IMR-90 (cell line): ENCODE data around the gene NOD2. TPM values are rescaled to one million over a fixed set of nuclear protein-coding genes. Genes with fewer than 3 reads are reported as not detected.

ENCODE experiments used
- ATAC-seq: fragments of 200-7000 bp; cut with Tn5 transposase; 2 replicates; pipeline ENCODE4 v1.9.1; 2020; ENCODE audit warnings: low read depth, mild to moderate bottlenecking, moderate library complexity
- BruUV-seq: library from RNA; stranded (reverse); fragments of 400-500 nt; replicated peaks from 2 replicates; lab custom pipeline; 2021; lab: Mats Ljungman, UMichigan
- CTCF ChIA-PET: fragments of 300-600 bp; formaldehyde crosslinking; extraction: SDS; loops from one replicate; lab custom pipeline; 2021; ENCODE audit warnings: antibody characterized with exemption; lab: Yijun Ruan, JAX
- POLR2A ChIA-PET: fragments of 300-600 bp; sonication (Branson Sonifier 250); formaldehyde crosslinking; loops from one replicate; lab custom pipeline; 2022; ENCODE audit warnings: antibody characterized with exemption; ENCODE audit not compliant: unreplicated experiment; lab: Charles Lee
- DNase-seq: peaks from one replicate; pipeline ENCODE4 v3.0.0; 2013
- H2AFZ ChIP-seq: replicated peaks from 2 replicates; pipeline ENCODE3; 2013; ENCODE audit warnings: low read length, mild to moderate bottlenecking; ENCODE audit not compliant: poor library complexity
- H2AK5ac ChIP-seq: 2 replicates; pipeline ENCODE4 v1.6.1; 2013; ENCODE audit warnings: low read depth, low read length, inconsistent platforms
- H2AK9ac ChIP-seq: replicated peaks from 2 replicates; pipeline ENCODE3; 2013; ENCODE audit warnings: mild to moderate bottlenecking, low read depth, low read length, moderate library complexity; ENCODE audit not compliant: poor library complexity
- H2BK120ac ChIP-seq: 2 replicates; pipeline ENCODE4 v1.6.1; 2013; ENCODE audit warnings: low read depth, low read length, inconsistent platforms
- H2BK15ac ChIP-seq: 3 replicates; pipeline ENCODE4 v1.6.1; 2013; ENCODE audit warnings: low read depth, low read length, inconsistent platforms
- H2BK20ac ChIP-seq: 2 replicates; pipeline ENCODE4 v1.6.1; 2013; ENCODE audit warnings: low read depth, mild to moderate bottlenecking, inconsistent platforms, low read length, moderate library complexity
- H2BK5ac ChIP-seq: 2 replicates; pipeline ENCODE4 v1.6.1; 2013; ENCODE audit warnings: mild to moderate bottlenecking, low read depth, low read length, inconsistent platforms; ENCODE audit not compliant: poor library complexity, severe bottlenecking
- H3K14ac ChIP-seq: replicated peaks from 2 replicates; pipeline ENCODE4 v1.6.1; 2013; ENCODE audit warnings: low read depth, low read length, inconsistent platforms
- H3K18ac ChIP-seq: 2 replicates; pipeline ENCODE4 v1.6.1; 2013; ENCODE audit warnings: low read depth, low read length, control low read depth
- H3K23ac ChIP-seq: 2 replicates; pipeline ENCODE4 v1.6.1; 2013; ENCODE audit warnings: low read depth, low read length, inconsistent platforms
- H3K27ac ChIP-seq: 2 replicates; pipeline ENCODE4 v1.5.1; 2013; ENCODE audit warnings: mild to moderate bottlenecking, control low read depth, low read length; ENCODE audit not compliant: insufficient read depth
- H3K27me3 ChIP-seq: 2 replicates; pipeline ENCODE4 v1.6.1; 2013; ENCODE audit warnings: low read length; ENCODE audit not compliant: control insufficient read depth, insufficient read depth
- H3K36me3 ChIP-seq: 2 replicates; pipeline ENCODE4 v1.6.1; 2013; ENCODE audit warnings: low read length, mixed read lengths; ENCODE audit not compliant: control insufficient read depth, insufficient read depth
- H3K4ac ChIP-seq: 2 replicates; pipeline ENCODE4 v1.6.1; 2013; ENCODE audit warnings: low read depth, low read length, inconsistent platforms
- H3K4me1 ChIP-seq: 2 replicates; pipeline ENCODE4 v1.6.1; 2013; ENCODE audit warnings: low read length, mixed read lengths; ENCODE audit not compliant: control insufficient read depth, insufficient read depth
- H3K4me2 ChIP-seq: 2 replicates; pipeline ENCODE4 v1.6.1; 2013; ENCODE audit warnings: low read depth, mild to moderate bottlenecking, control low read depth, low read length, moderate library complexity
- H3K4me3 ChIP-seq: 2 replicates; pipeline ENCODE4 v1.5.1; 2013; ENCODE audit warnings: low read depth, mild to moderate bottlenecking, control low read depth, low read length, moderate library complexity; ENCODE audit not compliant: insufficient read depth
- H3K56ac ChIP-seq: 2 replicates; pipeline ENCODE4 v1.6.1; 2013; ENCODE audit warnings: low read length, inconsistent platforms; ENCODE audit not compliant: insufficient read depth; ENCODE audit errors: extremely low read depth
- H3K79me1 ChIP-seq, 2 experiments: 2 replicates each; pipeline ENCODE4 v1.6.1; 2013; ENCODE audit warnings: low read length in 2 of 2, inconsistent platforms in 1 of 2, low read depth in 1 of 2
- H3K9ac ChIP-seq: 2 replicates; pipeline ENCODE4 v1.6.1; 2013; ENCODE audit warnings: low read depth, low read length, control low read depth
- H3K9me1 ChIP-seq: 2 replicates; pipeline ENCODE4 v1.6.1; 2013; ENCODE audit warnings: low read length, inconsistent platforms; ENCODE audit not compliant: insufficient read depth
- H3K9me3 ChIP-seq: 2 replicates; pipeline ENCODE4 v1.6.1; 2013; ENCODE audit warnings: low read length; ENCODE audit not compliant: control insufficient read depth, insufficient read depth
- H4K20me1 ChIP-seq: 2 replicates; pipeline ENCODE4 v1.6.1; 2013; ENCODE audit warnings: low read length, inconsistent platforms; ENCODE audit not compliant: insufficient read depth
- H4K5ac ChIP-seq: 2 replicates; pipeline ENCODE4 v1.6.1; 2013; ENCODE audit warnings: mild to moderate bottlenecking, low read depth, low read length, control low read depth
- H4K8ac ChIP-seq, 2 experiments: 2 replicates each; pipeline ENCODE4 v1.6.1; 2013; ENCODE audit warnings: low read depth in 2 of 2, low read length in 2 of 2, control low read depth in 1 of 2, inconsistent platforms in 1 of 2
- H4K91ac ChIP-seq: 2 replicates; pipeline ENCODE4 v1.6.1; 2013; ENCODE audit warnings: low read depth, low read length, inconsistent platforms; ENCODE audit not compliant: insufficient read depth
- MXI1 ChIP-seq: IDR thresholded peaks from 2 replicates; pipeline ENCODE4 v1.6.1; 2012; ENCODE audit warnings: low read depth, mild to moderate bottlenecking, low read length, moderate library complexity, borderline replicate concordance
- NFE2L2 ChIP-seq: fragments of 150-350 bp; IDR thresholded peaks from 2 replicates; pipeline ENCODE4 v1.6.1; 2016; ENCODE audit warnings: low read depth, mild to moderate bottlenecking, low read length
- POLR2A ChIP-seq: IDR thresholded peaks from 2 replicates; pipeline ENCODE4 v1.6.1; 2012; ENCODE audit warnings: mild to moderate bottlenecking, low read depth, low read length
- WGBS, 2 experiments: methylation state at CpG; one replicate each; pipeline versions ENCODE4 v1.1.5 to v1.1.7; 2013; ENCODE audit warnings: missing lambda C conversion rate in 2 of 2; ENCODE audit not compliant: insufficient read length in 1 of 2; ENCODE audit errors: extremely low coverage in 2 of 2; 5-methylcytosine and 5-hydroxymethylcytosine counted together
- dilution Hi-C: fragments of 300-500 bp; cut with HindIII; formaldehyde crosslinking; loops from one replicate; pipeline ENCODE4 v1.14.3; 2018; ENCODE audit warnings: low sequenced_read_pairs; ENCODE audit not compliant: unreplicated experiment
- in situ Hi-C: fragments of 300-500 bp; cut with MboI; formaldehyde crosslinking; loops from 3 replicates; pipeline ENCODE4 v1.14.3; 2019; ENCODE audit warnings: low sequenced_read_pairs, inconsistent platforms, mixed read lengths
- intact Hi-C: fragments of 100-400 bp; cut with micrococcal nuclease; formaldehyde crosslinking; loops from 2 replicates; pipeline ENCODE4 v1.10.0; 2022
- polyA plus RNA-seq, 3 experiments: library from polyadenylated mRNA; depleted of rRNA; stranded (reverse); fragments of >200 nt; gene quantifications; 2 replicates each; pipeline ENCODE4 v1.2.3, GENCODE V29; 2012; ENCODE audit warnings: low replicate concordance in 1 of 3
- total RNA-seq: library from RNA; depleted of rRNA; stranded (reverse); fragments of >200 nt; gene quantifications from 2 replicates; pipeline ENCODE4 v1.2.3, GENCODE V29; 2012
- TF ChIP-seq, protein P1 (sequence below): conservative IDR thresholded peaks from 2 replicates; pipeline ENCODE4 v1.5.1; 2012; ENCODE audit warnings: mild to moderate bottlenecking, low read depth, low read length, improper control_type of control experiment

Gene NOD2
- total and polyA plus RNA-seq, 2 of the 4 experiments (the other 2 are of a cell fraction) = not detected

DNA sequence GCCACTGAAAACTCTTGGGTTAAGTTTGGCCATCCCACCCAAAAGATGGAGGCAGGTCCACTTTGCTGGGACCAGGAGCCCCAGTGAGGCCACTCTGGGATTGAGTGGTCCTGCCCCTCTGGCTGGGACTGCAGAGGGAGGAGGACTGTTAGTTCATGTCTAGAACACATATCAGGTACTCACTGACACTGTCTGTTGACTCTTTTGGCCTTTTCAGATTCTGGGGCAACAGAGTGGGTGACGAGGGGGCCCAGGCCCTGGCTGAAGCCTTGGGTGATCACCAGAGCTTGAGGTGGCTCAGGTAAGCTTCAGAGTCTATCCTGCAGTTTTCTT is 29.0 kb downstream of the NOD2 start:
- WGBS, 2 experiments = no CpG with 5 or more reads among the region's 1 CpG
- H3K4ac ChIP-seq = no peak overlapping the region
- H2AK5ac ChIP-seq = no peak overlapping the region
- H3K18ac ChIP-seq = no peak overlapping the region
- H2BK5ac ChIP-seq = no peak overlapping the region
- no peak overlapping the region for H2BK15ac ChIP-seq
- H2BK20ac ChIP-seq = no peak overlapping the region
- intact Hi-C loops = no loop called here
- no peak overlapping the region for H2AK9ac ChIP-seq
- no peak overlapping the region for H4K8ac ChIP-seq
- no peaks in the 10 kb centered on the region; the same call in 1 of the 2 replicates for H3K9me3 ChIP-seq
- no peak for ATAC-seq
- no peak for DNase-seq
- H3K27ac ChIP-seq = no peak overlapping the region
- TF ChIP-seq POLR2A (no peak), NFE2L2 (no peak), MXI1 (no peak)
- TF ChIP-seq, protein P1, sequence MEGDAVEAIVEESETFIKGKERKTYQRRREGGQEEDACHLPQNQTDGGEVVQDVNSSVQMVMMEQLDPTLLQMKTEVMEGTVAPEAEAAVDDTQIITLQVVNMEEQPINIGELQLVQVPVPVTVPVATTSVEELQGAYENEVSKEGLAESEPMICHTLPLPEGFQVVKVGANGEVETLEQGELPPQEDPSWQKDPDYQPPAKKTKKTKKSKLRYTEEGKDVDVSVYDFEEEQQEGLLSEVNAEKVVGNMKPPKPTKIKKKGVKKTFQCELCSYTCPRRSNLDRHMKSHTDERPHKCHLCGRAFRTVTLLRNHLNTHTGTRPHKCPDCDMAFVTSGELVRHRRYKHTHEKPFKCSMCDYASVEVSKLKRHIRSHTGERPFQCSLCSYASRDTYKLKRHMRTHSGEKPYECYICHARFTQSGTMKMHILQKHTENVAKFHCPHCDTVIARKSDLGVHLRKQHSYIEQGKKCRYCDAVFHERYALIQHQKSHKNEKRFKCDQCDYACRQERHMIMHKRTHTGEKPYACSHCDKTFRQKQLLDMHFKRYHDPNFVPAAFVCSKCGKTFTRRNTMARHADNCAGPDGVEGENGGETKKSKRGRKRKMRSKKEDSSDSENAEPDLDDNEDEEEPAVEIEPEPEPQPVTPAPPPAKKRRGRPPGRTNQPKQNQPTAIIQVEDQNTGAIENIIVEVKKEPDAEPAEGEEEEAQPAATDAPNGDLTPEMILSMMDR = no peak
- ChIA-PET POLR2A (no interaction called here), CTCF (no interaction called here)
- no peak overlapping the region for H3K4me2 ChIP-seq
- dilution Hi-C loops = no loop called here
- no TSS peak for BruUV-seq
- no peaks in the 10 kb centered on the region for H4K20me1 ChIP-seq
- H3K9me1 ChIP-seq = no peaks in the 10 kb centered on the region
- in situ Hi-C loops = no loop called here
- H3K36me3 ChIP-seq = no peaks in the 10 kb centered on the region
- no peak overlapping the region for H3K9ac ChIP-seq
- no peak overlapping the region for H3K23ac ChIP-seq
- no peak overlapping the region for H4K5ac ChIP-seq
- H2BK120ac ChIP-seq = no peak overlapping the region
- H3K79me1 ChIP-seq = no peaks in the 10 kb centered on the region
- no peak overlapping the region for H3K4me3 ChIP-seq
- H3K56ac ChIP-seq = no peak overlapping the region
- H4K91ac ChIP-seq = no peak overlapping the region
- H2AFZ ChIP-seq = no peak overlapping the region
- no peak overlapping the region for H3K14ac ChIP-seq
- H3K4me1 ChIP-seq = no peaks in the 10 kb centered on the region
- H3K27me3 ChIP-seq = no peaks in the 10 kb centered on the region; the same call in 1 of the 2 replicates
